Anterior cingulate cortex (tissue), 58 donors: ENCODE measurements around the gene PCDHB10.
A peak's percentile ranks its signal among the peaks of the same experiment; 100 is the strongest.
"Not testable (repeated sequence)": the region's sequence is repeated elsewhere in the genome, so short reads cannot be mapped to it uniquely, and the experiment has no call there.

Source experiments
- DNase-seq, 58 donors: peaks; one replicate each; lab custom pipeline; 2025; lab: John Stamatoyannopoulos, UW

PCDHB10 gene

DNA sequence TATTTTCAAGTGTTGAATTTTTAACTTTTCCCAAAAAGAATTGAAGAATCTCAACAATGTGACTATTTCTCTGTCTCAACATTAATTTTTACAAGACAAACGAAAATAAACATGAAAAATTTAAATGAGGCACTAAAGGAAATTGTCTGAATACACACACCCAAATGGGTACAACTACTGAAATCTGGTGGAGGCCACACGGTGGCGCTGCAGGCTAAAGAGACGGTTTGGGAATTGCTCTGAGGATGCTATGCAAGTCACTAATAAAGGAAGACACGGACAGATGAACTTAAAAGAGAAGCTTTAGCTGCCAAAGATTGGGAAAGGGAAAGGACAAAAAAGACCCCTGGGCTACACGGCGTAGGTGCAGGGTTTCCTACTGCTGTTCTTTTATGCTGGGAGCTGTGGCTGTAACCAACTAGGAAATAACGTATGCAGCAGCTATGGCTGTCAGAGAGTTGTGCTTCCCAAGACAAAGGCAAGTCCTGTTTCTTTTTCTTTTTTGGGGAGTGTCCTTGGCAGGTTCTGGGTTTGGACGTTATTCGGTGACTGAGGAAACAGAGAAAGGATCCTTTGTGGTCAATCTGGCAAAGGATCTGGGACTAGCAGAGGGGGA lies at the start of gene PCDHB10:
Gene PCDHB10, plus strand, starts transcription at position 244 of the 616 bp plus-strand sequence. Its CDS starts 200 bp downstream, at position 444.
- peak in 8 of 58 donors; percentile 3 to 26 (median 14) for DNase-seq

DNA sequence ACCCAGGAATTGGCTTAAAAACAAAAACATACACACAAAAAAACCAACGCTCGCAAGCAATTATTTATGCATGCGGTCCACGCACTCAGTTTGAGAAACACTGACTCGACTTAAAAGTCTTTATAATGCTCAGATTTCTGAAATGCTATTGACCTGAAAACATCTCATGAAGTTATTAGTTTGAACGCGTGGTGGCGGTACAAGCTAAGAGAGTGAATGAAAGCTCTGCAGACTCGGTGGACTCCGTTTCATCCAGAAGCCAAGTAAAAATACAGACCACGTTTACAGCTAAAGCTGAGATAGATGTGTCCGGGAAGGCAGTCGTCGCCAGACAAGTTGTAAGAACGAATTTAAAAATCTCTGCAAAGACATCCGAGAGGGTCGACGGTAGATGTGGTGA lies 42.3 kb upstream of the PCDHB10 start, which contains the start of gene PCDHB6:
Gene PCDHB6, plus strand, starts transcription at position 246 of the 400 bp plus-strand sequence. CDS start 201 bp downstream, outside the sequence.
- DNase-seq: no peak

DNA sequence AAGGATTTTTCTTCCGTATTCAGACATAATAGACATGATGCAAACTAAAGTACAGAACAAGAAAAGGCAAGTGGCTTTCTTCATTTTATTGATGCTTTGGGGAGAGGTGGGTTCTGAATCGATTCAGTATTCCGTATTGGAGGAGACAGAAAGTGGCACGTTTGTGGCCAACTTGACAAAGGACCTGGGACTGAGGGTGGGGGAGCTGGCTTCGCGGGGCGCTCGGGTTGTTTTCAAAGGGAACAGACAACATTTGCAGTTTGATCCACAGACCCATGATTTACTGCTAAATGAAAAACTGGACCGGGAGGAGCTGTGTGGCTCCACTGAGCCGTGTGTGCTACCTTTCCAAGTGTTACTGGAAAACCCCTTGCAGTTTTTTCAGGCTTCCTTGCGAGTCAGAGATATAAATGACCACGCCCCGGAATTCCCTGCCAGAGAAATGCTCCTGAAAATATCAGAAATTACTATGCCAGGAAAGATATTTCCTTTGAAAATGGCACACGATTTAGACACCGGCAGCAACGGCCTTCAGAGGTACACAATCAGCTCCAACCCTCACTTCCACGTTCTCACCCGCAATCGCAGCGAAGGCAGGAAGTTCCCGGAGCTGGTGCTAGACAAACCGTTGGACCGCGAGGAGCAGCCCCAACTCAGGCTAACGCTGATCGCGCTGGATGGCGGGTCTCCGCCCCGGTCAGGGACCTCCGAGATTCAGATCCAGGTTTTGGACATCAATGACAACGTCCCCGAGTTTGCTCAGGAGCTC lies 41.7 kb upstream of the PCDHB10 start:
- DNase-seq: no peak

DNA sequence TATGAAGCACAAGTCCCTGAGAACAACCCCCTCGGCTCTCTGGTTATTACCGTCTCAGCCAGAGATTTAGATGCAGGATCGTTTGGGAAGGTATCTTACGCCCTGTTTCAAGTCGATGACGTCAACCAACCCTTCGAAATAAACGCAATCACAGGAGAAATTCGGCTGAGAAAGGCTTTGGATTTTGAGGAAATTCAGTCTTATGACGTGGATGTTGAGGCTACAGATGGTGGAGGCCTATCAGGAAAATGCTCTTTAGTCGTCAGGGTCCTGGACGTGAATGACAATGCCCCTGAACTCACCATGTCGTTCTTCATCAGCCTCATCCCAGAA lies 41.2 kb upstream of the PCDHB10 start:
- no peak for DNase-seq

DNA sequence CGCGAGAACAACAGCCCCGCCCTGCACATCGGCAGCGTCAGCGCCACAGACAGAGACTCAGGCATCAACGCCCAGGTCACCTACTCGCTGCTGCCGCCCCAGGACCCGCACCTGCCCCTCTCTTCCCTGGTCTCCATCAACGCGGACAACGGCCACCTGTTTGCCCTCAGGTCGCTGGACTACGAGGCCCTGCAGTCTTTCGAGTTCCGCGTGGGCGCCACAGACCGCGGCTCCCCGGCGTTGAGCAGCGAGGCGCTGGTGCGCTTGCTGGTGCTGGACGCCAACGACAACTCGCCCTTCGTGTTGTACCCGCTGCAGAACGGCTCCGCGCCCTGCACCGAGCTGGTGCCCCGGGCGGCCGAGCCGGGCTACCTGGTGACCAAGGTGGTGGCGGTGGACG lies 40.5 kb upstream of the PCDHB10 start:
- not testable (repeated sequence) for DNase-seq

DNA sequence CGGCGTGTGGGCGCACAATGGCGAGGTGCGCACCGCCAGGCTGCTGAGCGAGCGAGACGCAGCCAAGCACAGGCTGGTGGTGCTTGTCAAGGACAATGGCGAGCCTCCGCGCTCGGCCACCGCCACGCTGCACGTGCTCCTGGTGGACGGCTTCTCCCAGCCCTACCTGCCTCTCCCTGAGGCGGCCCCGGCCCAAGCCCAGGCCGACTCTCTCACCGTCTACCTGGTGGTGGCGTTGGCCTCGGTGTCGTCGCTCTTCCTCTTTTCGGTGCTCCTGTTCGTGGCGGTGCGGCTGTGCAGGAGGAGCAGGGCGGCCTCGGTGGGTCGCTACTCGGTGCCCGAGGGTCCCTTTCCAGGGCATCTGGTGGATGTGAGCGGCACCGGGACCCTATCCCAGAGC lies 40.1 kb upstream of the PCDHB10 start:
- not testable (repeated sequence) for DNase-seq

DNA sequence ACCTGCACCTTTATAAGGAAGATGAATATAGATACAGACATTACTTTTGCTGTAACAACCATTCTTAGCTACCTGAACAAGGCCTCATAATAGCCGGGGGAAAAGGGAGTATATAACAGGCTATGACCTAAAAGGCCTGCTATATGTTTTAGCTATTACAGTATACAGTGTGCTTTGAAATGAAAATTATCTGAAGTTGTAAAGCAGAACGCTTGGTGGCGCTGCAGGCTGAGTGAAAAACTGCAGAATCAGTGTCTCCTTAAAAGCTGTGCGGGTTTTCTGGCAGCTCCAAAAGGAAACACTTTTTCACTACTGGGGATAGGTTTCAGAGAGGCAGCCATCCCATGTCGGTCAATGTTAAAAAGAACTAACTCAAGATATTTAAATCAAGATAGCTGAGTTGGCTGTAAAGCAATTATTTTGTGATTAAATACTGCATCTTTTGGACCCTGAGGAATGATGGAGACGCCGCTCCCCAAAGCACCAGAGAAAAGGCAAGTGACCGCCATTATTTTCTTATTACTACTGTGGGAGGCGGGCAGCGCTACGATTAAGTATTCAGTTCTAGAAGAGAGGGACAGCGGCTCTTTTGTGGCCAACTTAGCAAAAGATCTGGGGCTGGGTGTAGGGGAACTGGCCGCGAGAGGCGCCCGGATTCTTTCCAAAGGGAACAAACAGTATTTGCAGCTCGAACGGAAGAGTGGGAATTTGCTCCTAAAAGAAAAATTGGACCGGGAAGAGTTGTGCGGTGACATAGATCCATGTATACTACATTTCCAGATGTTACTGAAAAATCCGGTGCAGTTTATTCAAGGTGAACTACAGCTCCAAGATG lies 36.4 kb upstream of the PCDHB10 start:
- peak in 1 of 58 donors; percentile 0 for DNase-seq

DNA sequence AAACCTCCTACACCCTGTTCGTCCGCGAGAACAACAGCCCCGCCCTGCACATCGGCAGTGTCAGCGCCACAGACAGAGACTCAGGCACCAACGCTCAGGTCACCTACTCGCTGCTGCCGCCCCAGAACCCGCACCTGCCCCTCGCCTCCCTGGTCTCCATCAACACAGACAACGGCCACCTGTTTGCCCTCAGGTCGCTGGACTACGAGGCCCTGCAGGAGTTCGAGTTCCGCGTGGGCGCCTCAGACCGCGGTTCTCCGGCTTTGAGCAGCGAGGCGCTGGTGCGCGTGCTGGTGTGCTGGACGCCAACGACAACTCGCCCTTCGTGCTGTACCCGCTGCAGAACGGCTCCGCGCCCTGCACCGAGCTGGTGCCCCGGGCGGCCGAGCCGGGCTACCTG lies 34.8 kb upstream of the PCDHB10 start:
- DNase-seq: not testable (repeated sequence)

DNA sequence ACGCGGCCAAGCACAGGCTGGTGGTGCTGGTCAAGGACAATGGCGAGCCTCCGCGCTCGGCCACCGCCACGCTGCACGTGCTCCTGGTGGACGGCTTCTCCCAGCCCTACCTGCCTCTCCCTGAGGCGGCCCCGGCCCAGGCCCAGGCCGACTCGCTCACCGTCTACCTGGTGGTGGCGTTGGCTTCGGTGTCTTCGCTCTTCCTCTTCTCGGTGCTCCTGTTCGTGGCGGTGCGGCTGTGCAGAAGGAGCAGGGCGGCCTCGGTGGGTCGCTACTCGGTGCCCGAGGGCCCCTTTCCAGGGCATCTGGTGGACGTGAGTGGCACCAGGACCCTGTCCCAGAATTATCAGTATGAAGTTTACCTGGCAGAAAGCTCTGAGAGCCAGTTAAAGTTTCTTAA lies 34.3 kb upstream of the PCDHB10 start:
- not testable (repeated sequence) for DNase-seq

DNA sequence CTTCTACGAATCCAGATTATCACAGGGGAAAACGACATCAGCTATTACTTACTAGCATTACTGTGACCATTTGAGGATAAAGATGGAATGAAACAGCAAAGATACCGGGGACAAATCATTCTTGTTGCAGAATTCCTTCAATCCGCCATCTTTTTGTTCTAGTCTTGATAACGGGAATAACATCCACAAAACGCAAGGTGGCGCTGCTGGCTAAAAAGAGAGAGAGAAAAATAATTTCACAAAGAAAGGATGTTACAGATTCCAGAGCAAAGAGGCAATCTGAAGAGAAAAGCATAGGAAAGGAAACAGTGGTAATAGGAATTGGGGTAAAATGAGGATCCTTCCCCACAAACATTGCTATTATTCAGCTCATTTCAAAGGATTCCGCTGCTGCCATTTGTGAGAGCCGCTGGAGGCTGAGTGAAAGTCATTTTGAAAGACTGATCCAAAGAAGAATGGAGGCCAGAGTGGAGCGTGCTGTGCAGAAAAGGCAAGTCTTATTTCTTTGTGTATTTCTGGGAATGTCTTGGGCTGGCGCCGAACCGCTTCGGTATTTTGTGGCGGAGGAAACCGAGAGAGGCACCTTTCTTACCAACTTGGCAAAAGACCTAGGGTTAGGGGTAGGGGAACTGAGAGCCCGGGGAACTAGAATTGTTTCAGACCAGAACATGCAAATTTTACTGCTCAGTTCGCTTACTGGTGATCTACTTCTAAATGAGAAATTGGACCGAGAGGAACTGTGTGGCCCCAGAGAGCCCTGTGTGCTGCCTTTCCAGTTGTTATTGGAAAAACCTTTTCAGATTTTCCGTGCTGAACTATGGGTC lies 19.6 kb upstream of the PCDHB10 start, which contains the start of gene PCDHB7:
Gene PCDHB7, plus strand, starts transcription at position 264 of the 824 bp plus-strand sequence. Its CDS starts 192 bp downstream, at position 456.
- DNase-seq: peak in 2 of 58 donors; percentile 11

DNA sequence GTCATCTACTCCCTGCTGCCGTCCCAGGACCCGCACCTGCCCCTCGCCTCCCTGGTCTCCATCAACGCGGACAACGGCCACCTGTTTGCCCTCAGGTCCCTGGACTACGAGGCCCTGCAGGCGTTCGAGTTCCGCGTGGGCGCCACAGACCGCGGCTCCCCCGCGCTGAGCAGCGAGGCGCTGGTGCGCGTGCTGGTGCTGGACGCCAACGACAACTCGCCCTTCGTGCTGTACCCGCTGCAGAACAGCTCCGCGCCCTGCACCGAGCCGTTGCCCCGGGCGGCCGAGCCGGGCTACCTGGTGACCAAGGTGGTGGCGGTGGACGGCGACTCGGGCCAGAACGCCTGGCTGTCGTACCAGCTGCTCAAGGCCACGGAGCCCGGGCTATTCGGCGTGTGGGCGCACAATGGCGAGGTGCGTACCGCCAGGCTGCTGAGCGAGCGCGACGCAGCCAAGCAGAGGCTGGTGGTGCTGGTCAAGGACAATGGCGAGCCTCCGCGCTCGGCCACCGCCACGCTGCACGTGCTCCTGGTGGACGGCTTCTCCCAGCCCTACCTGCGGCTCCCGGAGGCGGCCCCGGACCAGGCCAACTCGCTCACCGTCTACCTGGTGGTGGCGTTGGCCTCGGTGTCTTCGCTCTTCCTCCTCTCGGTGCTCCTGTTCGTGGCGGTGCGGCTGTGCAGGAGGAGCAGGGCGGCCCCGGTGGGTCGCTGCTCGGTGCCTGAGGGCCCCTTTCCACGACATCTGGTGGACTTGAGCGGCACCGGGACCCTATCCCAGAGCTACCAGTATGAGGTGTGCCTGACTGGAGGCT lies 17.7 kb upstream of the PCDHB10 start:
- DNase-seq: not testable (repeated sequence)

DNA sequence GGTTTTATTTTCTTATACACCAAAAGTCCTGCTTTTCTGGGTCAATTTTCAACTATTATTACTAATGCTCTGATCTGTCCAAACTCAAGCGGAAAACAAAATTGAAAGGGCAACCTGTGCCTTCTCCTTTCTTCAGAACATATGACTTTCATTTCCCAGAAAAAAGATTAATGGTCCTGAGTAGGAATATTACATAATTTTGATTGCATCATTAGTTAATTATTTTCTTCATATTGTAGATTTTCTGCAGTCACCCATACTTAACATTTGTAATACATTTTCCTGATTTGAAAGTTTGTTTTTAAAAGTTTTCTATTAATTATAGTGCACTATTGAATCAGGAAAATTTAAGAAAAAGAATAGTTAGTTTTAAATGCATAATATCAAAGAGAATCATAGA lies 16.2 kb upstream of the PCDHB10 start:
- DNase-seq: no peak

DNA sequence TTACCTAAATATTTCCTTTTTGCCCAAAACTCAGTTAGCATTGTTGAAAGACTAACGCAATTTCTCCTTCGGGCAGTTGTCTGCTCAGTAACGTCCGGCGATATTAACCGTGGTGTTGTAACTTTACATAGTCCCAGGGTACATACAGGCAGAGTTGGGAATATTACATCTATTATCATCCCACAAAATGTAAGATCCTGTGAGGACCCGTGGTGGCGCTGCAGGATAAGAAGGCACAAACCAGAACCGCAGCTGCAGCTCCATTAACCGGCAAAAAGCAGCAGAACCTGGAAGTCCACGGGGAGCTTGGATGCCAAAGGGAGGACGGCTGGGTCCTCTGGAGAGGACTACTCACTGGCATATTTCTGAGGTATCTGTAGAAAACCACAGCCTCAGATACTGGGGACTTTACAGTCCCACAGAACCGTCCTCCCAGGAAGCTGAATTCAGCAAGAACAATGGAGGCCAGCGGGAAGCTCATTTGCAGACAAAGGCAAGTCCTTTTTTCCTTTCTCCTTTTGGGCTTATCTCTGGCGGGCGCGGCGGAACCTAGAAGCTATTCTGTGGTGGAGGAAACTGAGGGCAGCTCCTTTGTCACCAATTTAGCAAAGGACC lies 14.5 kb upstream of the PCDHB10 start, which contains the start of gene PCDHB8:
Gene PCDHB8, plus strand, starts transcription at position 214 of the 615 bp plus-strand sequence. Its CDS starts 245 bp downstream, at position 459.
- not testable (repeated sequence) for DNase-seq

DNA sequence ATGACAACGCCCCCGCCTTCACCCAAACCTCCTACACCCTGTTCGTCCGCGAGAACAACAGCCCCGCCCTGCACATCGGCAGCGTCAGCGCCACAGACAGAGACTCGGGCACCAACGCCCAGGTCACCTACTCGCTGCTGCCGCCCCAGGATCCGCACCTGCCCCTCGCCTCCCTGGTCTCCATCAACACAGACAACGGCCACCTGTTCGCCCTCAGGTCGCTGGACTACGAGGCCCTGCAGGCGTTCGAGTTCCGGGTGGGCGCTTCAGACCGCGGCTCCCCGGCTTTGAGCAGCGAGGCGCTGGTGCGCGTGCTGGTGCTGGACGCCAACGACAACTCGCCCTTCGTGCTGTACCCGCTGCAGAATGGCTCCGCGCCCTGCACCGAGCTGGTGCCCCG lies 12.8 kb upstream of the PCDHB10 start:
- not testable (repeated sequence) for DNase-seq

DNA sequence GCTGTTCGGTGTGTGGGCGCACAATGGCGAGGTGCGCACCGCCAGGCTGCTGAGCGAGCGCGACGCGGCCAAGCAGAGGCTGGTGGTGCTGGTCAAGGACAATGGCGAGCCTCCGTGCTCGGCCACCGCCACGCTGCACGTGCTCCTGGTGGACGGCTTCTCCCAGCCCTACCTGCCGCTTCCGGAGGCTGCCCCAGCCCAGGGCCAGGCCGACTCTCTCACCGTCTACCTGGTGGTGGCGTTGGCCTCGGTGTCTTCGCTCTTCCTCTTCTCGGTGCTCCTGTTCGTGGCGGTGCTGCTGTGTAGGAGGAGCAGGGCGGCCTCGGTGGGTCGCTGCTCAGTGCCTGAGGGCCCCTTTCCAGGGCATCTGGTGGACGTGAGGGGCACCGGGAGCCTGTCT lies 12.3 kb upstream of the PCDHB10 start:
- DNase-seq: not testable (repeated sequence)

DNA sequence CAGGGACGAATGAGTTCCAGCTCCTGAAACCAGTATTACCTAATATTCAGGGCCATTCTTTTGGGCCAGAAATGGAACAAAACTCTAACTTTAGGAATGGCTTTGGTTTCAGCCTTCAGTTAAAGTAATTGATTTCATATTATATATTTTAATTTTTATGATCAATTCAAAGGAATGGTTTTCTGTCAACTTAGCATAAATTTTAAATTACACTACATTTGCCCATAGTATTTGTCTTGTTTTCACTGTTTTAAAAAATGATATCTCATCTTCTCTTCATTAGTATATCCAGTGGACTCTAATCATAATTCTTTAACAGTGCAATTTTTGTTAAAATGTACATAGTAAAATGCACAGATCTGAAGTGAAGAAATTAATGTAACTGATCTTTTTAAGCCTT lies 11.8 kb upstream of the PCDHB10 start:
- no peak for DNase-seq

DNA sequence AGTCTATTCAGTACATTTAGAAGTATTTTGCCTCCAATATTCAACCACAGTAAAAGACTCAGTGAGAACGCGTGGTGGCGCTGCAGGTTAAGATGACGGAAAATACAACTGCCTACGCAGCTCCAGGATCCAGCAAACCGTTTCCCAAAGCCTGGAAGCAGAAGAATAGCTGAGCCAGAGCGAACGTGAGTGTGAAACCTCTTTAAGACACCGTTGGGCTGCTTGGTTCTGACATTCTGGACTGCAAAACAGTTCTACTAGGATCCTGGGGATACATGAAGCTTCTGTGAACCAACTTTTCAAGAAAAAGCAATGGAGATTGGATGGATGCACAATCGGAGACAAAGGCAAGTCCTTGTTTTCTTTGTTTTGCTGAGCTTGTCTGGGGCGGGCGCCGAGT lies 9.9 kb upstream of the PCDHB10 start, which contains the start of gene PCDHB16:
Gene PCDHB16, plus strand, starts transcription at position 140 of the 400 bp plus-strand sequence. Its CDS starts 173 bp downstream, at position 313.
- peak in 10 of 58 donors; percentile 5 to 35 (median 16) for DNase-seq

DNA sequence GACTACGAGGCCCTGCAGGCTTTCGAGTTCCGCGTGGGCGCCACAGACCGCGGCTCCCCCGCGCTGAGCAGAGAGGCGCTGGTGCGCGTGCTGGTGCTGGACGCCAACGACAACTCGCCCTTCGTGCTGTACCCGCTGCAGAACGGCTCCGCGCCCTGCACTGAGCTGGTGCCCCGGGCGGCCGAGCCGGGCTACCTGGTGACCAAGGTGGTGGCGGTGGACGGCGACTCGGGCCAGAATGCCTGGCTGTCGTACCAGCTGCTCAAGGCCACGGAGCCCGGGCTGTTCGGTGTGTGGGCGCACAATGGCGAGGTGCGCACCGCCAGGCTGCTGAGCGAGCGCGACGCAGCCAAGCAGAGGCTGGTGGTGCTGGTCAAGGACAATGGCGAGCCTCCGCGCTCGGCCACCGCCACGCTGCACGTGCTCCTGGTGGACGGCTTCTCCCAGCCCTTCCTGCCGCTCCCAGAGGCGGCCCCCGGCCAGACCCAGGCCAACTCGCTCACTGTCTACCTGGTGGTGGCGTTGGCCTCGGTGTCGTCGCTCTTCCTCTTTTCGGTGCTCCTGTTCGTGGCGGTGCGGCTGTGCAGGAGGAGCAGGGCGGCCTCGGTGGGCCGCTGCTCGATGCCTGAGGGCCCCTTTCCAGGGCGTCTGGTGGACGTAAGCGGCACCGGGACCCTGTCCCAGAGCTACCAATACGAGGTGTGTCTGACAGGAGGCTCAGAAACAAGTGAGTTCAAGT lies 7.9 kb upstream of the PCDHB10 start:
- not testable (repeated sequence) for DNase-seq
